Colon (tissue), 2 donors: Measurements from ENCODE around the gene KIAA1755.

Experiments
- FAIRE-seq: peaks from 2 replicates; lab custom pipeline; 2012; peaks lifted over from hg19 to GRCh38; lab: Jason Lieb, UNC
- donor health status: control.
- donor health status: control.

The KIAA1755 gene, protein sequence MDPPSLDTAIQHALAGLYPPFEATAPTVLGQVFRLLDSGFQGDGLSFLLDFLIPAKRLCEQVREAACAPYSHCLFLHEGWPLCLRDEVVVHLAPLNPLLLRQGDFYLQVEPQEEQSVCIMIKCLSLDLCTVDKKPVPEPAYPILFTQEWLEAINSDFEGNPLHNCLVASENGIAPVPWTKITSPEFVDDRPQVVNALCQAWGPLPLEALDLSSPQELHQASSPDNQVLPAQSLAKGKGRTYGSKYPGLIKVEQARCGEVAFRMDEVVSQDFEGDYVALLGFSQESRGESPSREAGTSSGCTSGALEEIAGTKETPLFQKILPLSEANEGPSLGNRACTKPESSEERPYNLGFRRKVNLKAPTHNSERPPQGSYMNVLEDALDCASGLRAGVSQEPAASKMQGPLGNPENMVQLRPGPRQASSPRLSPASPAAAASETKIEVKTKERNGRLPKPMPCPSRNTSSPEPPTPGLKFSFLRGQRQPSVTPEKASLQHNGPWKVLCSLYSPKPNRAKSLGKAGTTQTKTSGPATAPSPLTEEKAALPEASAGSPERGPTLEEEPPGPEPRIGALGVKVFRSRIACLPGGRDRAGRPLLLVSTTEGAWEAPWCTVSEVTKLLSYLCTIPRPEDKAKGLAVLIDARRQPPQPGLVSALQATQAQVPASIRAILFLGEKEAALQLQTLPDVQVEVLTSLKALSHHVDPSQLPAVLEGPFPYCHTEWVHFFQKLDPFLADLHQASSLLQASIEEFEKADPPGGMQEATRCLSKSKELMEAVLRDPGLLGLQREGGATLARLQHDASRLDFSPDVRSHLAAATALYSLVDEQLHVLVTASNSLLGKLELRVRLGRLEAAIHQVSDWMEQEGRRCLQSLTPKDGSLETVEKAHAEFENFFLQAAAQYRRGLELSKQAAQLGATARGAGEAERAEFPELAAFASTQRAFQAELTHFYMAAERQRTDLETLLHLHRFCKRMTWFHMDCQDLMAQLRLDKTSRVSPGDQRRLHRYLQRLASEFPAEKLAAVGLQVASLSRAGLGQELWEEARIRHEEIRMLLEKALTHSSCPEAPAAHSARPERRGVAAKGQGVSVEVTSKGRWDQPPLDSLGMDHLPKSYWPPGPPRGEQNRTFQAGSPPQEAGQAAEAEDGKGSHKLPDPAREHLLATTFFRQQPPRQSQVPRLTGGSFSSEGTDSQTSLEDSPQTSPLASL

DNA sequence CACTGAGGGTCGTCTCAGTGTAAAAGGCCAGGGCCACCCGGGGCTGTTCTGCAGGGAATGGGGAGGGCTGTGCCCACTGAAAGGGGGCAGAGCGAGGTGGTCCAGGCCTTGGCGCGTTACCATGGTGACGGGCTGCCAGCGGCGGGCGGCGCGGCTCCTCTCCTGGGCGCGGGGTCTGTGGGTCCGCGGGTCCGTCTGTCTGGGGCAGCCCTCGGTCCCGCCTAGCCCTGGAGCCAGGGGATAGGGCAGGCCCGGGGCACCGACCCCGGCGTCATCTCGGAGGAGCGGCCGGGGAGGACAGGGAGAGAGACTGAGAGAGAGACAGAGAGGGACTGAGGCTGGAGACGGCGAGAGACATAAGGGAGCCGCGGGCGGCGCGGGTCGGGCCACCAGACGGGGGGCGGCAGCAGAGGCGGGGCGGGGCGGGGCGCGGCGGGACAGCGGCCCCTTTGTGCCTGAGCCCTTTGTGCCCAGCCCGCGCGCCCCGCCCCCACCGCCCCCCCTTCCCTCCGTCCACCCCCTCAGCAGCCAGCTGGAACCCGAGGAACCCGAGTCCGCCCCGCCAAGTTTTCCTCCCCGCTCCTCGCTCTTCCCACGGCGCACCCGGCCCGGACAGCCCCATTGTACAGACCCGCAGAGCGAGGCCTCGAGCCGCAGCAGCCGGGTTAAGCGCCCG, at the start of gene KIAA1755:
TSS of gene KIAA1755 (minus strand) at position 358 of the 676 bp plus-strand sequence. CDS start at position 123, 235 bp downstream.
- FAIRE-seq, result no peak

DNA sequence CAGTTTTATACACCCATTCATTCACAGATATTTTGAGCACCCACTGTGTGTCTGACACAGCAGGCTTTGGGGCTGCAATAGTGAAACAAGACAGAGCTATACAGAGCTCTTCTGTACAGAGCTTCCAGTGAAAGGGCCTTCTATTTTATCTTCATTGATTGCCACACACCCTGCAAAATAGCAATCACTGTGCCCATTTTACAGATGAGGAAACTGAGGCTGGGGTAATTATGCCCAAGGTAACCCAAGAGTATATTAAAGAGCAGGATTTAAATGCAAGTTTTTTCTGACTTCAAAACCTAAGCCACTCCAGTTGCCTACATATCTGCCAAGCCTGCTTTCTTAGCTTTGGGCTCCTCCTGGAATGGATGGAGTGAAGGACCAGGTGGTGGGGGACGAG, 47.9 kb upstream of the KIAA1755 start:
- no peak for FAIRE-seq

DNA sequence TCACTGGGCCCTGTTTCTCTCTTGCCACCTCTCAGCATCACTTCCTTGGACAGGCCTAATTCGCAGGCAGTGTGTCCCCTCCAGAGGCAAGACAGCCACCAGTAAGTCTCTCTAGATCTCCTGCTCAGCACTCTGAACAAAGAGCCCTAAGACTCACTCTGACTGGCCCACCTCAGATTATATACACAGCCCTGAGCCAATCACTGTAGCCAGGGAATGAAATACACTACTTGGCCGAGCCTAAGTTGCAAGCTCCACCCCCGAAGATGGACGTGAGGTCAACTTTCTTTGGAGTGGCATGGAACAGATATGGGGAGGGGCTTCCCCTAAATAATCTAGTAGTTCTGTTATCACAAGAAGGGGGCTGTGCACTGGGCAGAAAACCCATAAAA, 47.5 kb upstream of the KIAA1755 start:
- FAIRE-seq, result no peak

DNA sequence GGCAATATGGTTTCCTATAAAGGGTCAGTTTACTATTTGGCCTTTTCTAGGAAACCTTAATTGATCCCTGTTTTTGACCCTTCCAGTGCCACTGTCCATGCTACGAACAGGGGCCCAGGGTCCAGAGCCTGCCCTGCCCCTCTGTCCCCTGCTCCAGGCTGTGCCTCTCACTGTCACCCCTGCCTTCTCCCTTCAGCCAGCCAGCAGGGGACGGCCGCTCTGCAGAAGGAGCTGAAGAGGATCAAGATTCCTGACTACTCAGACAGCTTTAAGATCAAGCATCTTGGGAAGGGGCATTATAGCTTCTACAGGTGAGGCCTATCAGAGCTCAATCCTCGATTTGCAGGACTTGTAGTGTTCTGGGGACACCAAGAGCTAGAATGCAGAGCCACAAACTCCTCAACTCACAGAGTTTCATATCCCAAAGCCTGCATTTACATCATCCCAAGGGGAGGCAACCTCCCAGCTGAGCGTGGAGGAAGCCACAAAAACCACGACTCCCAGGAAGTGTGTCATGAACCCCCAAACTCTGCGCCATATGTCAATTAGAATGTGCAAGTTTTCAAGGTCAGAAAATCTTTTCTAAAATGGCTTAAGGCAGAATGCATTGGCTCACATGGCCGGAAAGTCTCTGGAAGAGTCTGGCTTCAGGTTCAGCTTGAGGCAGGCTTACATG, 47.0 kb upstream of the KIAA1755 start:
- no peak for FAIRE-seq

DNA sequence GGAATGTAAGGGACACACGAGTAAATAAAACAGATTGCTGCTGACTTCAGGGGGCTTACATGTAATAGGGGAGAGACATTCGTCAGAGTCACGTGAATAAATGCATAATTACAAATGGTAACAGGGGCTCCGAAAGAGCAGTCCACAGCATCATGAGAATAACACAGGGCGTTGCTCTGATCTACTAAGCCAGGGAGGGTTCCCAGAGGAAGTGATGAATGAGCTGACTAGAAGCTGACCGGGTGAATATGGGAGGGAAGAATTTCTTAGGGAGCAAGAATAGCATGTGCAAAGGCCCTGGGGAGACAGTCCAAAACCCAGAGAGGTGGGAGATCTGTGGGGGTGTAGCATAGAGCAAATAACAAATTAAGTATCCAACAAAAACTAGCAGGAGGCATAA, 45.8 kb upstream of the KIAA1755 start:
- no peak for FAIRE-seq

DNA sequence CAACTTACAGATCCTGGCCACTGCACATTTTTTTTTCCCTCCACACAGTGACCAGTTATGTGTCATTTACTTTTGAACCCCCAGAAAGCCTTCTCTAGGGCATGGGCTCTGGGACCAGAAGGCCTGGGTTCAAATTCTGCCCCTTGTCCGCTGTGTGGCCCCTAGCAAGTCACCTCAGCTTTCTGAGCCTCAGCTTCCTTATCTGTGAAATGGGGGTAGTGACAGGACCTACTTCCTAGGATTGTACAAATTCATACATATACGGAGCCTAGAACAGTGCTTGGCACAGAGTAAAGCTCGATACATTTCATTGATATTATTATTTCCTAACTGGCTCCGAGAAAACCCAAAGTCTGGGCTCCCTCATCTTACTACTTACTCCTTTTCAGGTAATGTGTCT, 45.0 kb upstream of the KIAA1755 start:
- FAIRE-seq, result no peak

DNA sequence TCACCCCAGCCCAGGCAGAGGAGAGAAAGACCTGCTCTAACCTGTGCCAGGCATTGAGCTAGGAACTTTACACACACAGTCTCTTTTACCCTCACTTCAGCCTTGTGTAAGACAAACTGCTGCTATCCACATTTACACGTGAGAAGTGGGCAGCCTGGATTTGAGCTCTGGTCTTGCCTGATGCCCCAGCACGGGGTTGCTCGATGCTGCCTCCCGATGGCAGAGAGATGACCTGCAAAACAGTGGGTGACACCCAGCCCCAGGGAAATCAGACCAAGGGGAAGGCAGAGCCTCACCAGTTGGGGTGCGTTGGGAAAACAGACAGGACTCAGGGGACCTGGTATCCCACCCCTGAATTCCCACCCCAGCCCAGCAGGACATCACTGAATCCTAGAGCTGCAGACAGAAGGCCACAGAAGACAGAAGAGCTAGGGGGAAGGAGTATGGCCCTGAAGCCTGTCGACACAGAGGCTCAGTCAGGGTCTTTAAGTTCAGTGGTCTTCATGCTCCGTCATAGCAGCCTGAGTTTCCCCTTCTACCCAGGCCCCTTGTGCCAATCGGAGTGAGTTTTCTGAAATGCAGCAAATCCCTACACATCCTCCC, 44.4 kb upstream of the KIAA1755 start:
- no peak for FAIRE-seq

DNA sequence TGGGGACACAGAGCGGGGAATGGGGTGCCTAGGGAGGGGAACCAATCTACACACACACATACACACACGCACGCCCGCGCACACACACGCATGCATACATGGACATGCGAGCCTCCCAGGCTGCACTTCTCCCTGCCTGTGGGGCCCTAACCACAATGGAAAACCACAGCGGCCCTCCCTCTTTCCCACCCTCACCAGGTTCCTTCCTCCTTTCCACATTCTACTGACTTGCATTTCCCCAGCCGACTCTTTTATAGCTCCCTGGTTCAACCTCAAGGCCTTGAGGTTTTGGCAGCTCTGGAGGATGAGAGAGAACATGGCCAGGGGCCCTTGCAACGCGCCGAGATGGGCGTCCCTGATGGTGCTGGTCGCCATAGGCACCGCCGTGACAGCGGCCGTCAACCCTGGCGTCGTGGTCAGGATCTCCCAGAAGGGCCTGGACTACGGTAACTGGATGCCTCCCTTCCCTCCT, 43.4 kb upstream of the KIAA1755 start, which contains the start of gene BPI:
TSS of gene BPI (plus strand) at position 249 of the 472 bp plus-strand sequence. CDS start at position 317, 68 bp downstream.
- no peak for FAIRE-seq

DNA sequence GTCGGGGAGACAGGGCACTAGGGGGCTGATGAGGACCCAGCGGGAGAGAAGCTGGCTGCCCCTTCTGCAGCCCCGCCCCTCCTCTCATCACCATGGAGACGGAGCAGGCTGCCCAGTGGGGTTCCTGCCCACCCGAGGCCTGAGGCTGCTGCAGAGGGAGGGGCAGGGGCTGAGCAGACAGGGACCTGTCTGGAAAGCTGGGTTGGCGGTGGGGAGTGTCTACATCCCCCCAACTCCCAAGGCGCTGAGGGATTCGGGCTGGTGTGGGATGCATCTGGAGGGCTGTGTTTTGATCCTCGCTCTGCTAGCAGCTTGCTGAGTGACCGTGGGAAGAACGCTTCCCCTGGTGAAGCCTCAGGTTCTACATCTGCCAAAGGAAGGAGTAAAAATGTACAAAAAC, 42.3 kb upstream of the KIAA1755 start:
- no peak for FAIRE-seq

DNA sequence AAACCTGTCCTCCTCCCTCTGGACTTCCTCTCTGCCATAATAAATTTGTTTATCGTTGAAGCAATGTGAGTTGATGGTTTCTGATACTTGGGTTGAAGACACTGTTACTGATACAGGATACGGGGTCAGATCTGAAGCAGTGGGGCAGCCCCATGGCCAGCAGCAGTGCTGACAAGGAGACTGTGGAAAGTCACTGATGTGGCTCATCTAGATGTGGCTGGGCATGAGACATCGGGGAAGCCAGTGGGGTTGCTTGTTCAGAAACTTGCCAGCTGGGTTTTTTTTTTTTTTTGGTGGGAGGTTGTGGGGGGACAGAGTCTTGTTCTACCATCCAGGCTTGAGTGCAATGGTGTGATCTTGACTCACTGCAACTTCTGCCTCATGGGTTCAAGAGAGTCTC, 40.8 kb upstream of the KIAA1755 start:
- FAIRE-seq, result no peak

DNA sequence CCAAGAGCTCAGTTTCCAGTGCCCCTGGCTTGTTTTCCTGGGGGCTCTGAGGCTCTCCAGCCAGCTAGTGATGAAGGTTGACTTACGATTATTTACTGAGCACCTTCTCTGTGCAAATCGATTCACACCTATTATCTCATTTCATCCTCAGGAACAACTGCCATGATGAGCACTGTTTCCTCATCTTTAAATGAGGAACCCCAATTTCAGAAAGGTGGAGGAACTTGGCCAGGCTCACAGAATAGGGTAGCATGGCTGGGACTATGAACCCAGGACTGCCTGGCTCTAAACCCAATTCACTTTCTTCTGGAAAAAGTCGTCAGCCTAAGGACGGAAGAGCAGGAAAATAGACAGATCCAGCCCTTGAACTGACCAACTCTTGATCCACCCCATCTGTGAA, 39.9 kb upstream of the KIAA1755 start:
- FAIRE-seq, result no peak

DNA sequence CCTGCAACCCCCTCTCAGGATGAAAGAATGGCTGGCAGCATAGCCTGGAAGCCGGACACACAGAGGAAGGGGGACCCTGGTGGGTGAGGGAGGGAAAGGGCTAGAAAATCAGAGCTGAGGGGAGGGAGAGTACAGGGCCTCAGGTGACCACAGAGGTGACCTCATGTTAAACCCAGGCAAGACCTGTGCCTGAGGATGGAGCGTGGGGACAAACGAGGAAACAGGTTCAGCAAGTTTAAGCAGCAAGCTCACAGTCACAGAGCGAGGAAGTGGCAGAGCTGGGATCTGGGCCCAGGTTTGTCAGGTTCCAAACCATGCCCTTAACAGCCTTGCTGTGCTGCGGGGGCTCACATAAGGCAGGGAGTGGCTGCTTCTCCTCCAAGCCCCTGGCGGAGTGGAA, 39.4 kb upstream of the KIAA1755 start:
- no peak for FAIRE-seq

DNA sequence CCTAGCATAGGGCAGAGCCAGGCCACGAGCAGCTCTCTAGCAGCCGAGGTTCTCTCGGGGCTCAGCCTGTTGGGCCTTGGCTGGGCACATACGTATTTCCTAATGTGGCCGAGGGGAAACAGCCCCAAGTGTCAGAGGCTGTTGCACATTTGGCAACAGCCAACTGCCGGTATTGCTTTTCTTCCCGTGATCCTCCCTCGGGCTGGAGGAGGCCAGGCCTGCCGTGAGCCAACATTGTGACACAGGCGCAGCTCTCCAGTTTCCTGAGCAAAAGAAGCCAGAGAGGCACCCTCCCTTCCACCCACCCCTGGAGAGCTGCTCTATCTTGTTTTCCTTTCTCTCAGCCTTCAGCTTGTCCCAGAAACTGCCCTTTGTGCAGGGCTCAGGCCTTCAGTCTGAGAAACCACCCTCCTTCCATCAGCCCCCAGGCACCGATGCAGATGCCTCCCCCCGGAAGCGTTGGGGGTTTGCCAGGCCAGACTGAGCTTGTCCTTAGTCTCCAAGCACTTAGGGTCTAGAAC, 38.3 kb upstream of the KIAA1755 start:
- no peak for FAIRE-seq

DNA sequence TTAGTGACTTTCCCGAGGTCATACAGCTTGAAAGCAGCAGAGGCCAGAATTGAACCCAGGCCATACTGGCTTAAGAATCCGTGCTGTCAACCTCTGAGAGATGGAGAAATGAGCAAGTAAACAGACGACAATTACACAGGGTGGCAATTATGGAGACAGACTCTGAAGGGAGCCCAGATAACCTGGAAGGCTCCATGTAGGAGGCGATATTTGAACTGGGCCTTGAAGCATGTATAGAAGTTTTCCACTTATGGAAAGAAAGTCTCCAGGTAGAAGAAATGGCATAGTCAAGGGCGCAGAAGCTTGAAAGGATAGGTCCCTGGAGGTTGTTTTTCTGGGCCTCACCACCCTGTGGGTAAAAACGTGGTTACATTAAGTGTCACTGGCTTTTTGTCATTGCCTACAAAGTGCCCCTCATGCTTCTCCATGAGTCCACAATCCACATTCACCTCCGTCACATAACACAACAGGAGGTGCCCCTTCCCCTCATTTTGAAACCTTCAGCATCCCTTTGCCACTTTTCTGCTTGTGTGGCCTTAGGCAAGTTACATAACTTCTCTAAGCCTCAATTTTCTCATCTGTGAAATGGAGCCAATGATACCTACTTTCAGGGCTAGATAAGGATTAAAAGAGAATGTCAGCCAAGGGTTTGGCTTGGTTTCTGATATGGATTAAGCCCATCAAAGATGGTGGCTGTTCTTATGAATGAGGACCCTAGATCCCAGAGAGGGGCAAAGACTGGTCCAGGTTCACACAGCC, 37.6 kb upstream of the KIAA1755 start:
- no peak for FAIRE-seq

DNA sequence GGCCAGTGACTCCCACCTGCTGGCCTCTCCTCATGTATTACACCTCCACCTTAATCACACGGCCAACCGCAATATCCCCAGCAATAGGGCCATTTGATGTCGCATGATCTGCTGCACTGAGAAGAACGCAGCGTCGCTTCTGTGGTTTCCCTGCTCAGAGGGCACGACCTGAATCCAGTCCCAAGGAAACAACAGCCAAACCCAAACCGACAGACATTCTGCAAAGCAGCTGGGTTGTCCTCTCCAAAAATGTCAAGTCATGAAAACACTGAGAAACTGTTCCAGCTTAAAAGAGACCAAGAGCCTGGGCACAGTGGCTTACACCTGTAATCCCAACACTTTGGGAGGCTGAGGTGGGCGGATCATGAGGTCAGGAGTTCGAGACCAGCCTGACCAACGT, 35.9 kb upstream of the KIAA1755 start:
- no peak for FAIRE-seq

DNA sequence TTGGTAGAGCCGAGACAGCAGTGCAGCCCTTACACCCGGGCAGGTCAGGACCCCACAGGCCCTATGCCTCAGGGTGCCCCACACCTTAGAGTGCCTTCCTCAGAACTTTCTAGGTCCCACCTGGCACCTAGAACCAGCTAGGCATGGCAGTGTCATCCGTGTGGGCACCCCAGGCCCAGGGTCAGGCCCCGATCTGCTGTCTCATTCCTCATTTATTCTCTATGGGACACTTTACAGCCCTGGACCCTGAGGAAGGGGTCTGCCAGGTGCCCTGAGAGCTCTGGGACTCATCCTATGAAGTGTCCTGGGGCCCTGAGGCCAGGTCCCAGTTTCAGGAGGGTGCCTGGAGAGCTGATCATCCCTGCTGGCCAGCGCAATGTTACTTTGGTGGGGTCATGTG, 35.3 kb upstream of the KIAA1755 start:
- no peak for FAIRE-seq

DNA sequence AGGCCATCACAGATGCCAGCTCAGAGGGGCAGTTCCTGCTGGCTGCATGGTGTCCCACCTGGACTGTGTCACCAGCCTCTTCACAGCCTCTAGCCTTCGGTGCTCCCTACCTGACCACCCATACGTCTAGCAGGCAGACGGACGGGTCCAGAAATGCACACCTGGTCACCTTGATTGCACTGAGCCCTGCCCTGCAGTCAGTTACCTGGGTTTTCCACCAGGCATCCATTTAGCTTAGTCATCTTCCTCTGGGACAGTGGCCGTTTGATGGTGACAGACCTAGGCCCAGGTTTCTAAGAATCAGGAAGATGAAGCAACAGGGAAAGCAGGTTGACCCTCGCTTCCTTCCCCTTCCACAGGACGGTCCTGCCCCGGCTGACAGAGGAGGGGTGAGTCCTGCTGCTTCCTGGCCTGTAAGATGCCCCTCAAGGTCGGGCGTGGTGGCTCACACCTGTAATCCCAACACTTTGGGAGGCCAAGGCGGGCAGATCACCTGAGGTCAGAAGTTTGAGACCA, 33.6 kb upstream of the KIAA1755 start:
- FAIRE-seq, result no peak

DNA sequence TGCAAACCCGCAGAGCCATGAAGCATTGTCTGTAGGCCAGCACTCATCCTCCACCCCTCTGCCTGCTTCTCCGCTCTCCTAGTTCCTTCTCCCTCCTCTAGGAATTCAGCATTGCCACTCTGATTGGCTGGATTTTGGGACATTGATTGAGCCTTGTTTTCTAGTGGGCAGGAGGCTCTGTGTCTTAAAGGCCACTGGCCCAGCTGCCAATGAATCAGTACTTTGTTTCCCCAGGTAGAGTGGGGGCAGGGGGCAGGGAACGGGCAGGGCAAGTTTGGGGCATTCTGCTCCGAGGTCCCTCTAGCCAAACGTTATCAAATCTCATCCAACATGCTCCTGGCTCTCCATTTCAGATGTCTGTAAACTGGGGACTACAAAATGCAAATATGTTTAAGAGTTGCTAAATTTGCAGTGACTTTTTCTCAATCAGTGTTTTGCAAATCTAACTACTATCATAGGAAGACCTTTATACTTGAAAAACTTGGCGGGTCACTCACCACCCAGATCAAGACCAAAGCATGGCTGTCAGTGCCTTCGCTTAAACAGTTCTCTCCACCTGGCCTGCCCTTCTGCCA, 33.0 kb upstream of the KIAA1755 start:
- no peak for FAIRE-seq

DNA sequence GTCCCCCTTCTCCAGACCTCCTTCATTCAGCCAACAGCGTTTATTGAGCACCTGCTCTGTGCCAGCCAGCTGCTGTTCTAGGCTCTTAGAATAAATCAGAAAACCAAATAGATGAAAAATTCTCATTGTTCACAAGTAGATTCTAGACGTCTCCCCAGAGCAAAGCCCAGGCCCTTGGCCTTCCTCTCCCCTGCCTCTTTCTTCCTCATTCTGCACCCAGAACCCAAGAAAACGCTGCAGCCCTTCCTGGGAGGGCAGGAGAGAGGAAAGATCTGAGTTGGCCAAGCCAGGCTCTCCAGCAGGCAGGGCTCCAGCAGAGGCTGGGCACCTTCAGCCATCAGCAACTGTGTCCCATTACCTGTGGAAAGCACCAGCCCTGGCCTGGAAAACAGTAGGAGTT, 31.4 kb upstream of the KIAA1755 start:
- no peak for FAIRE-seq
